Measurements from ENCODE around the gene ANOS1.

- TF ChIP-seq CREB5 (CRISPR knock-in tag; IDR thresholded peaks at IDR 0.05; ENCODE audit: low read depth) (no peak), ZFP30 (CRISPR knock-in tag; IDR thresholded peaks at IDR 0.05) (no peak), CSRNP3 (CRISPR knock-in tag; IDR thresholded peaks at IDR 0.05) (no peak), ZC3H10 (CRISPR knock-in tag; IDR thresholded peaks at IDR 0.05) (no peak), ARNTL (CRISPR knock-in tag; IDR thresholded peaks at IDR 0.05; ENCODE audit: borderline replicate concordance, low read depth) (no peak)
Observed at GRCh38 chrX:8504451-8504850, 227.5 kb downstream of the ANOS1 start.

Data from SK-N-SH treated with all-trans-retinoic acid at 6 μM for 48 hours (cell line).